Peyer's patch (tissue), 4 donors: ENCODE measurements around the gene CSTF3. TPM values are rescaled to one million over a fixed set of nuclear protein-coding genes. Genes with fewer than 3 reads are reported as not detected.

Experiments used
- DNase-seq, 3 donors: peaks; one replicate each; pipeline ENCODE4 v3.0.0-alpha.2; 2017 to 2019
- H3K27ac ChIP-seq, 4 donors: fragments of 200-600 bp; sonication (generic); one replicate each; pipeline ENCODE4 v1.5.1; 2016 to 2019
- H3K27me3 ChIP-seq, 2 donors: fragments of 200-600 bp; sonication (generic); one replicate each; pipeline ENCODE4 v1.5.1; 2019
- H3K36me3 ChIP-seq, 3 donors: fragments of 200-600 bp; sonication (generic); one replicate each; pipeline ENCODE4 v1.5.1; 2016 to 2019
- H3K4me1 ChIP-seq, 4 donors: fragments of 200-600 bp; sonication (generic); one replicate each; pipeline ENCODE4 v1.5.1; 2016 to 2019
- H3K4me3 ChIP-seq, 4 donors: fragments of 200-600 bp; sonication (generic); 1 replicate in 3 of 4; 2 replicates in 1 of 4; pipeline ENCODE4 v1.5.1; 2016 to 2019; ENCODE audit warnings: mild to moderate bottlenecking in 1 of 4
- H3K9me3 ChIP-seq, 4 donors: fragments of 200-600 bp; sonication (generic); one replicate each; pipeline ENCODE4 v1.5.1; 2016 to 2019; ENCODE audit warnings: mild to moderate bottlenecking in 1 of 4
- CTCF ChIP-seq, 6 experiments: fragments of 450-650 bp in 4 of 6; fragments of 200-600 bp in 2 of 6; sonication (generic) in 1 of 6; IDR thresholded peaks; one replicate each; pipeline ENCODE4 v1.5.1; 2017 to 2019; ENCODE audit warnings: antibody characterized with exemption in 6 of 6, mild to moderate bottlenecking in 3 of 6, moderate library complexity in 1 of 6
- POLR2A ChIP-seq, 2 donors: fragments of 450-650 bp; IDR thresholded peaks; one replicate each; pipeline ENCODE4 v1.5.1; 2017; ENCODE audit warnings: antibody characterized with exemption in 2 of 2, mild to moderate bottlenecking in 2 of 2, moderate library complexity in 2 of 2
- total RNA-seq, 4 donors: library from RNA; depleted of rRNA; stranded (reverse); fragments of >200 nt; gene quantifications; one replicate each; pipeline ENCODE4 v1.1.0, GENCODE V29; 2016

Gene CSTF3
- total RNA-seq, 4 donors from 2014 or later = 18.5 to 28.9 (median 19.4) TPM

- H3K4me1 ChIP-seq = no peaks in the 10 kb centered on the region
- peaks cover 0 to 5% (median 0%) of the 10 kb centered on the region in 3 donors for H3K36me3 ChIP-seq
- no peak overlapping the region for H3K4me3 ChIP-seq
- TF ChIP-seq CTCF (IDR thresholded peaks at IDR 0.05) (no peak), POLR2A (IDR thresholded peaks at IDR 0.05) (no peak)
- H3K9me3 ChIP-seq = no peaks in the 10 kb centered on the region
- no peak for DNase-seq
- H3K27me3 ChIP-seq = no peaks in the 10 kb centered on the region
- no peak overlapping the region for H3K27ac ChIP-seq
These were observed 26.1 kb downstream of the CSTF3 start for GRCh38 chr11:33135216-33135615.

GRCh38 chr11:33134276-33134675, 27.0 kb downstream of the CSTF3 start:
- no peaks in the 10 kb centered on the region for H3K36me3 ChIP-seq
- no peak overlapping the region for H3K4me3 ChIP-seq
- H3K27me3 ChIP-seq = no peaks in the 10 kb centered on the region
- H3K27ac ChIP-seq = no peak overlapping the region
- no peak for DNase-seq
- no peaks in the 10 kb centered on the region for H3K9me3 ChIP-seq
- TF ChIP-seq POLR2A (IDR thresholded peaks at IDR 0.05) = no peak
- no peak for TF ChIP-seq CTCF (IDR thresholded peaks at IDR 0.05)
- H3K4me1 ChIP-seq = no peaks in the 10 kb centered on the region

DNA sequence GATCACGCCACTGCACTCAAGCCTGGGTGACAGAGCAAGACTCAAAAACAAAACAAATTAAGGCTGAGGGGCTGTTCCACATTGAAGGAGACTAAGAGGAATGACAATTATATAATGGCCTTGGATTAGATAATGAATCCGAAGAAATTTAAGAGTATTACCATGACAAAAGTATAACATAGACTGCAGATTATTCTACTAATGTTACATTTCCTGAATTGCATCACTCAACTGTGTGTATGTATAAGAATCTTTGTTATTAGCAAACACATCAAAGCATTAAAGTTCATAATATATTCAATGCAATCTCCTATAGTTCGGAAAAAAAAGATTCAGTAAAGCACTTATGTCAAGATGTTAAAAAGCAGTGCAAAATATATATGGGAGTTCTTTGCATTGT, 27.5 kb downstream of the CSTF3 start:
- H3K36me3 ChIP-seq = no peaks in the 10 kb centered on the region

DNA sequence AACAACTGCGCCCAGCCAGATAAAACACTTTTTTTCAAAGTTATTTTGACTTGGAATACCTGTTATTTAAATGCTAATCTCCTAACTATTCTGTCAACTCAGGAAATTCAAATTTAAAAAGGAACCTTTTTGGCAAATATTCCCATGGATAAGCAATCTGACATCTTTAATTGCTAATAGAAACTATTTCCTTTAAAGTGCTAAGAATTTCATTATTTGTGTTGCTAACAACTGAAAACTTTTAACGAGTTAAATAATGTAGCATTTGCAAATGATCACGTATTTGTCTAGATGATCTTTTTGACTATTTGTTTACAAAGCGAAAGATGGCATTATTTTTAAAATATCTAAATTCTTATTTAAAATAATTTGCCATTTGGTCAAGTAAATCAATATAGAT, 28.8 kb downstream of the CSTF3 start:
- Histone ChIP-seq H3K27ac (no peak overlapping the region), H3K9me3 (no peaks in the 10 kb centered on the region), H3K36me3 (no peaks in the 10 kb centered on the region), H3K27me3 (no peaks in the 10 kb centered on the region), H3K4me1 (no peaks in the 10 kb centered on the region), H3K4me3 (no peak overlapping the region)
- no peak for TF ChIP-seq CTCF (IDR thresholded peaks at IDR 0.05)
- TF ChIP-seq POLR2A (IDR thresholded peaks at IDR 0.05) = no peak
- no peak for DNase-seq

More for the DNA sequence above, 27.5 kb downstream of the CSTF3 start:
- Histone ChIP-seq H3K4me1 (no peaks in the 10 kb centered on the region), H3K27me3 (no peaks in the 10 kb centered on the region), H3K4me3 (no peak overlapping the region), H3K9me3 (no peaks in the 10 kb centered on the region), H3K27ac (no peak overlapping the region)
- TF ChIP-seq POLR2A (IDR thresholded peaks at IDR 0.05) (no peak), CTCF (IDR thresholded peaks at IDR 0.05) (no peak)
- DNase-seq = no peak

- TF ChIP-seq CTCF (IDR thresholded peaks at IDR 0.05) (no peak), POLR2A (IDR thresholded peaks at IDR 0.05) (no peak)
- Histone ChIP-seq H3K27ac (no peak overlapping the region), H3K27me3 (no peaks in the 10 kb centered on the region), H3K36me3 (no peaks in the 10 kb centered on the region), H3K4me3 (no peak overlapping the region), H3K4me1 (no peaks in the 10 kb centered on the region), H3K9me3 (no peaks in the 10 kb centered on the region)
- no peak for DNase-seq
These were observed 32.5 kb downstream of the CSTF3 start for GRCh38 chr11:33128739-33129138.

GRCh38 chr11:33125611-33126010, 35.7 kb downstream of the CSTF3 start:
- no peaks in the 10 kb centered on the region for H3K9me3 ChIP-seq

More at GRCh38 chr11:33125611-33126010, 35.7 kb downstream of the CSTF3 start:
- no peaks in the 10 kb centered on the region for H3K27me3 ChIP-seq
- no peak overlapping the region for H3K4me3 ChIP-seq
- H3K36me3 ChIP-seq = no peaks in the 10 kb centered on the region
- no peak for DNase-seq
- H3K27ac ChIP-seq = no peak overlapping the region
- TF ChIP-seq CTCF (IDR thresholded peaks at IDR 0.05) (no peak), POLR2A (IDR thresholded peaks at IDR 0.05) (no peak)
- no peaks in the 10 kb centered on the region for H3K4me1 ChIP-seq
